ENCODE data around the gene ARHGEF37.
A peak's percentile ranks its signal among the peaks of the same experiment; 100 is the strongest.
"Not testable (repeated sequence)": the region's sequence is repeated elsewhere in the genome, so short reads cannot be mapped to it uniquely, and the experiment has no call there.

Gene ARHGEF37

DNA sequence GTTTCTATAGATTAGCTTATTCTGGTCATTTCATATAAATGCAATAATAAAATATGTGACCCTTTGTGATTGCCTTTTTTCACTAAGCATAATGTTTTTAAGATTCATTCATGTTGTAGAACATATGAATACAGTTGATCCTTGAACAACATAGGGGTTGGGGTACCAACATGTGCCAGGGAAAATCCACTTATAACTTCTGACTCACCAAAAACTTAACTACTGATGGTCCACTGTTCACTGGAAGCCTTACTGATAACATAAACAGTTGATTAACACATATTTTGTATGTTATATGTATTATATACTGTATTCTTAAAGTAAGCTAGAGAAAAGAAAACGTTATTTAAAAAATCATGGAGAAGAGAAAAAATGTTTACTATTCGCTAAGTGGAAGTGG, 12.1 kb downstream of the ARHGEF37 start:
- no peak overlapping the region for H3K27ac ChIP-seq (ENCODE audit: low read depth, low read length)
- no peaks in the 10 kb centered on the region for H3K9me2 ChIP-seq (replicated peaks; ENCODE audit: control insufficient read depth, low read length)
- no peak overlapping the region for H3K4me2 ChIP-seq (ENCODE audit: low read length)
- H3K36me3 ChIP-seq (ENCODE audit: control insufficient read depth, low read length) = peaks cover 6% of the 10 kb centered on the region
- H3K79me2 ChIP-seq (ENCODE audit: control insufficient read depth, low read length) = peaks cover 18% of the 10 kb centered on the region
- peaks cover 30% of the 10 kb centered on the region for H3F3A ChIP-seq (ENCODE audit: control insufficient read depth, insufficient read depth)
- no peaks in the 10 kb centered on the region for H4K20me1 ChIP-seq (ENCODE audit: control insufficient read depth, insufficient read depth, low read depth, low read length)
- H3K27me3 ChIP-seq (ENCODE audit: control insufficient read depth, low read length) = no peaks in the 10 kb centered on the region
- H3K4me1 ChIP-seq (ENCODE audit: control insufficient read depth, low read length) = peaks cover 82% of the 10 kb centered on the region
- H3K9me3 ChIP-seq (ENCODE audit: control insufficient read depth, insufficient read depth, low read length) = no peaks in the 10 kb centered on the region
- no peak for TF ChIP-seq EZH2phosphoT487 (IDR thresholded peaks at IDR 0.05; ENCODE audit: borderline replicate concordance, low read length)
- TF ChIP-seq, protein P1, sequence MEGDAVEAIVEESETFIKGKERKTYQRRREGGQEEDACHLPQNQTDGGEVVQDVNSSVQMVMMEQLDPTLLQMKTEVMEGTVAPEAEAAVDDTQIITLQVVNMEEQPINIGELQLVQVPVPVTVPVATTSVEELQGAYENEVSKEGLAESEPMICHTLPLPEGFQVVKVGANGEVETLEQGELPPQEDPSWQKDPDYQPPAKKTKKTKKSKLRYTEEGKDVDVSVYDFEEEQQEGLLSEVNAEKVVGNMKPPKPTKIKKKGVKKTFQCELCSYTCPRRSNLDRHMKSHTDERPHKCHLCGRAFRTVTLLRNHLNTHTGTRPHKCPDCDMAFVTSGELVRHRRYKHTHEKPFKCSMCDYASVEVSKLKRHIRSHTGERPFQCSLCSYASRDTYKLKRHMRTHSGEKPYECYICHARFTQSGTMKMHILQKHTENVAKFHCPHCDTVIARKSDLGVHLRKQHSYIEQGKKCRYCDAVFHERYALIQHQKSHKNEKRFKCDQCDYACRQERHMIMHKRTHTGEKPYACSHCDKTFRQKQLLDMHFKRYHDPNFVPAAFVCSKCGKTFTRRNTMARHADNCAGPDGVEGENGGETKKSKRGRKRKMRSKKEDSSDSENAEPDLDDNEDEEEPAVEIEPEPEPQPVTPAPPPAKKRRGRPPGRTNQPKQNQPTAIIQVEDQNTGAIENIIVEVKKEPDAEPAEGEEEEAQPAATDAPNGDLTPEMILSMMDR (IDR thresholded peaks at IDR 0.05; ENCODE audit: low read depth, low read length, poor library complexity, severe bottlenecking) = no peak
- H3K4me3 ChIP-seq (ENCODE audit: low read length) = no peak overlapping the region

DNA sequence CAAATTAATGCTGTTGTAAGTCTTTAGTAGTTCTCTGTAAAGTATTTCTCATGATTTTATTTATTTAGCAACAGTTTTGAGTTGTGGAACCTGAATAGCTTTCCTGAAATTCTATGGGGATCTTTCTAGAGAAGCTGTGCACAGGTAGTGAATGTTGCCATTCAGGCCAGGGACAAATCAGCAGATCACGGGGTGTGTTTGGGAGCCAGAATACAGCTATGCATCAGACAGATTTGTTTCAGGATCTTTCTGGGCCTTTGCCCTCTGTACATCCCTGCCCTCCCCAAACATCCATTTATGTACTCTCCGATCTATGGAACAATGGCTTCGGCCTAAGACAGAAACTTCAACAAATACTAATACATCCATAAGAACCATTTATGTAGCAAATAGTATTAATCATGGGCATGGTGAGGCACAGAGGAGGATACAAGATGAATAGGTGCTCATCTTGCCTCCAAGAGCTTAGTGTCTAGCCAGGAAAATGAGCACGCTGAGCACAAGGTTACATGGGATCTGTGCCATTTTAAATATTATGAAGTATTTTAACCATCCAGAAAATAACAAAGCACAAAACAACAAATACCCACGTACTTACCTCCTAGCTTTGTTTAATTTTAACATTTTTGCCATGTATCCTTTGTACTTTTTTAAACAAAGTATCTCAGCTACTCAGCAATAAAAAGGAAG, 13.1 kb downstream of the ARHGEF37 start:
- Histone ChIP-seq H3K27me3 (ENCODE audit: control insufficient read depth, low read length) (no peaks in the 10 kb centered on the region), H3F3A (ENCODE audit: control insufficient read depth, insufficient read depth) (peaks cover 34% of the 10 kb centered on the region), H3K9me3 (ENCODE audit: control insufficient read depth, insufficient read depth, low read length) (no peaks in the 10 kb centered on the region), H3K4me1 (ENCODE audit: control insufficient read depth, low read length) (peaks cover 85% of the 10 kb centered on the region), H3K4me2 (ENCODE audit: low read length) (no peak overlapping the region), H3K79me2 (ENCODE audit: control insufficient read depth, low read length) (peaks cover 18% of the 10 kb centered on the region), H4K20me1 (ENCODE audit: control insufficient read depth, insufficient read depth, low read depth, low read length) (no peaks in the 10 kb centered on the region), H3K9me2 (replicated peaks; ENCODE audit: control insufficient read depth, low read length) (no peaks in the 10 kb centered on the region), H3K4me3 (ENCODE audit: low read length) (no peak overlapping the region), H3K36me3 (ENCODE audit: control insufficient read depth, low read length) (peaks cover 6% of the 10 kb centered on the region), H3K27ac (ENCODE audit: low read depth, low read length) (peak overlapping the region; percentile 91)
- TF ChIP-seq, protein P1 (IDR thresholded peaks at IDR 0.05; ENCODE audit: low read depth, low read length, poor library complexity, severe bottlenecking) = no peak
- TF ChIP-seq EZH2phosphoT487 (IDR thresholded peaks at IDR 0.05; ENCODE audit: borderline replicate concordance, low read length) = no peak

DNA sequence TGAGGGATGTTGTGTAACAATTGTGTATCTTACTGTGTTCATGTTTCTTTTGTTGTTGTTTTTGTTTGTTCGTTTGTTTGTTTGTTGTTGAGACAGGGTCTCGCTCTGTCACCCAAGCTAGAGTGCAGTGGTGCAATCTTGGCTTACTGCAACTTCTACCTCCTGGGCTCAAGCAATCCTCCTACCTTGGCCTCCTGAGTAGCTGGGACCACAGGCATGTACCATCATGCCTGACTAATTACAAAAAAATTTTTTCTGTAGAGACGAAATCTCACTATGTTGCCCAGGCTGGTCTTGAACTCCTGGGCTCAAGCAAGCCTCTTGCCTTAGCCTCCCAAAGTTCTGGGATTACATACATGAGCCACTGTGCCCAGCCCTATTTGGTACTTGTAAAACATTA, 13.8 kb downstream of the ARHGEF37 start:
- H3K36me3 ChIP-seq (ENCODE audit: control insufficient read depth, low read length); H3K27me3 ChIP-seq (ENCODE audit: control insufficient read depth, low read length); H3K4me3 ChIP-seq (ENCODE audit: low read length); H3K9me3 ChIP-seq (ENCODE audit: control insufficient read depth, insufficient read depth, low read length); H3K9me2 ChIP-seq (replicated peaks; ENCODE audit: control insufficient read depth, low read length); H4K20me1 ChIP-seq (ENCODE audit: control insufficient read depth, insufficient read depth, low read depth, low read length): not testable (repeated sequence)
- Histone ChIP-seq H3K4me2 (ENCODE audit: low read length) (0 out of 2 replicates have a peak overlapping the region, but pooled peaks have one; percentile 77), H3K79me2 (ENCODE audit: control insufficient read depth, low read length) (peaks cover 18% of the 10 kb centered on the region), H3F3A (ENCODE audit: control insufficient read depth, insufficient read depth) (peaks cover 42% of the 10 kb centered on the region), H3K27ac (ENCODE audit: low read depth, low read length) (peak overlapping the region; percentile 91), H3K4me1 (ENCODE audit: control insufficient read depth, low read length) (peaks cover 88% of the 10 kb centered on the region)

GRCh38 chr5:149596712-149597111, 15.4 kb downstream of the ARHGEF37 start:
- peak overlapping the region; percentile 59 for H3K4me3 ChIP-seq (ENCODE audit: low read length)
- peak overlapping the region; percentile 77 for H3K4me2 ChIP-seq (ENCODE audit: low read length)
- H4K20me1 ChIP-seq (ENCODE audit: control insufficient read depth, insufficient read depth, low read depth, low read length) = no peaks in the 10 kb centered on the region
- H3F3A ChIP-seq (ENCODE audit: control insufficient read depth, insufficient read depth) = peaks cover 54% of the 10 kb centered on the region
- no peaks in the 10 kb centered on the region for H3K27me3 ChIP-seq (ENCODE audit: control insufficient read depth, low read length)
- H3K4me1 ChIP-seq (ENCODE audit: control insufficient read depth, low read length) = peaks cover 88% of the 10 kb centered on the region
- H3K79me2 ChIP-seq (ENCODE audit: control insufficient read depth, low read length) = peaks cover 12% of the 10 kb centered on the region
- TF ChIP-seq, protein P1 (IDR thresholded peaks at IDR 0.05; ENCODE audit: low read depth, low read length, poor library complexity, severe bottlenecking) = no peak
- no peak for TF ChIP-seq EZH2phosphoT487 (IDR thresholded peaks at IDR 0.05; ENCODE audit: borderline replicate concordance, low read length)
- peak overlapping the region; percentile 91 for H3K27ac ChIP-seq (ENCODE audit: low read depth, low read length)
- H3K9me2 ChIP-seq (replicated peaks; ENCODE audit: control insufficient read depth, low read length) = no peaks in the 10 kb centered on the region
- H3K9me3 ChIP-seq (ENCODE audit: control insufficient read depth, insufficient read depth, low read length) = no peaks in the 10 kb centered on the region
- H3K36me3 ChIP-seq (ENCODE audit: control insufficient read depth, low read length) = peaks cover 16% of the 10 kb centered on the region
